Raji (cell line): ENCODE data around the gene RBM6.

Experiments used
- POLR2A ChIP-seq: IDR thresholded peaks from 2 replicates; pipeline ENCODE4 v1.6.1; 2011; ENCODE audit warnings: low read depth, low read length, control low read depth; ENCODE audit not compliant: insufficient read depth

RBM6 gene

DNA sequence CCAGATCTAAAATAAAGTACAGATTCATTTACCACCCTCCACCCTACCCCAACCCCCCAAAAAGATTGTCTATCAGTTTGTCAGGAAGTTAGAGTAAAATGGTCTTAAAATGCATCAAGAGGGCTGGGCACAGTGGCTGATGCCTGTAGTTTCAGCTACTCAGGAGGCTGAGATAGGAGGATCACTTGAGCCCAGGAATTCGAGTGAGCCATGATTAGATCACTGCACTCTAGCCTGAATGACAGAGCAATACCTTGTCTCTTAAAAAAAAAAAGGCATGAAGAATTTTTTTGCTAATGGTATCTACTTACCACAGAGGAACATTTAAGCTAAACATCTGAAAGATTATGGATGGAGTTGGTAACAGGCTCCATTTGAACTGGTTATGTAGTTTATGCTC, 71.0 kb downstream of the RBM6 start:
- no peak for TF ChIP-seq POLR2A

DNA sequence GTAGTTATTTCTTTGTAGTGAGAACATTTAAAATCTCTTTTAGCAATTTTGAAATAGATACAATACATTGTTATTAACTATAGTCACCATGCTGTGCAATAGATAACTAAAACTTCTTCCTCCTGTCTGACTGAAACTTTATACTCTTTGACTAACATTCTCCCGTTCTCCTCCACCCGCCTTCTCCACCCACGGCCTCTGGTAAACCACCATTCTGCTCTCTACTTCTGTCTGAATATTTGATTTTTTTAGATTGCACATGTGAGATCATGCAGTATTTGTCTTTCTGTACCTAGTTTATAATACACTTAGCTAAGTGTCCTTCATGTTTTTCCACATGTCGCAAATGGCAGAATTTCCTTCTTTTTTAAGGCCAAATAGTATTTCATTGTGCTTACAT, 76.0 kb downstream of the RBM6 start:
- TF ChIP-seq POLR2A, result no peak

DNA sequence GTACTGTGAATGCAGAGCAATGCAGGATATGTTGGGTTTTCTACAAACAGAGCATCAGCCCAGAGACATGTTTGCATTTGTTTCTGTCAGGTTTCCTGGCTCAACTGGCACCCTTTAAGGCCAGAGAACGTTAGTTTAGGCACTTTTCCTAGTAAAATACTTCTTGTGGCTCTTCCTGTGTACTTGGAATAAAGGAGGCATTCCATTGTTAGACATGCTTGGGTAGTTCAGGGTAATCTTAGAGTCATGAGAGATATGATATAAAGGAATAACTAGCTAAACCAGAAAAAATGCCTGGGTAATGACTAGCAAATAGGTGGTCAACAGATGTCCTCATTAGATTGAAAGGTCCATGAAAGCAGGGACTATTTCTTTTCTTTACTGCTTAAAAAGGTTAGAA, 88.4 kb downstream of the RBM6 start:
- TF ChIP-seq POLR2A, result no peak

DNA sequence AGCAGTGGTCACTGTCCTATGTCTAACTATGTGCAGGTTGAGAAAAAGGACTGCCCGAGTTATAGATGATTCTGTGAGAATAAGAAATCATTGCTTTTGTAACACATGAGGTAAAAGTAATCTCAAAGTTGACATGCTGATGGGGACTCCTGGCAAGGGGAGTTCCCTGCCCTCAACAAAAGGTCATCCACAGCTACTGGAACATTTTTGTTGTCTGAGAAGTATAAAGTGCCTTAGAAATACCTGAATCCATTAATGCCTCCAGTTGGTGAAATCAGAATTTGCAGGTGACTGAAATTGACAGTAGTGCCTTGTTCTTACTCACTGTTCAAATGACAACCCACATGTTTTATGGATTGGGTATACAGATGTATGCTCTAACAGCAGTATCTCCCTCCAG, 105.0 kb downstream of the RBM6 start:
- no peak for TF ChIP-seq POLR2A

DNA sequence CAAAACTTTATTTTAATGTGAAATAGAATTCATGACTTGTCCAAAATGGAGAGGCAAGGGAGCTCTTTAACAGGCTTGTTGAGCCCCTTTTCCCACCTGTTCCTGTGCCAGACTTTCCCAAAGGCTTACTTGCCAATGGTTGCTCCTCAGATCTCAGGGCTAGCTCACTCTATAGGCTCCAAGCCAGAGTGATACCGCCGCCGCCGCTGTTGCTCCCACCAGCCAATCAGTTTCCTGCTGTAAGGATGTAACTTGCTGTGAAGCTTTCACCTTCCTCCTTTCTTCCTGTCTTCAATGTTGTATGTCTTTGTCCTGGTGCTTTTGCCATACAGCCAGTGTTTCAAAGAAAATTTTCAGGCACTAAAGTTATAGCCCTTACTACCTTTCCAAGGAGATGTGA, 107.5 kb downstream of the RBM6 start:
- TF ChIP-seq POLR2A, result no peak

DNA sequence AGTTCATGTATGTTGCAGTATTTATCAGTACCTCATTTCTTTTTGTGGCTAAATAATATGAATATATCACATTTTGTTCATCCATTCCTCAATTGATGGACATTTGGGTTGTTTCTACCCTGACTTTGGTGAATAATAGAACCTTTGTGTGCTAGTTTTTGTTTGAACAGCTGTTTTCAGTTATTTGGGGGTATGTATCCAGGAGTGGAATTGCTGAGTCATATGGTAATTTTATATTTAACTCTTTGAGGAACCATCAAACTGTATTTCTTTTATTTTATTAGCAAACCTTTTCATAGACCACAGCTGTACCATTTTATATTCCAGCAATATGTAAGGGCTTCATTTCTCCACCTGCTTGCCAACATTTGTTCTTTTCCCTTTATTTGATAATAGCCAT, 110.4 kb downstream of the RBM6 start:
- no peak for TF ChIP-seq POLR2A

DNA sequence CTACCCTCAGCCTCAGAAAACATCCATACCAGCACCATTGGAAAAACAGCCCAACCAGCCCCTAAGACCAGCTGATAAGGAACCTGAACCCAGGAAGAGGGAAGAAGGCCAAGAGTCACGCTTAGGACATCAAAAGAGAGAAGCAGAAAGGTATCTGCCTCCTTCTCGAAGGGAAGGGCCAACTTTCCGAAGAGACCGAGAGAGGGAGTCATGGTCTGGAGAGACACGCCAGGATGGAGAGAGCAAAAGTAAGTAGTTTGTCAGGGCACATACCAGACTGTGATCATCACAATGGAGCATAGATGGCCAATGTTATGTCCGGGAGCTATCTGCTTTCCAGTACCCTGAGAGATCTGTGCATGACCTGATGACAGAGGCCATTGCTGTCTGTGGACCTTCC, 117.8 kb downstream of the RBM6 start:
- TF ChIP-seq POLR2A, result no peak

DNA sequence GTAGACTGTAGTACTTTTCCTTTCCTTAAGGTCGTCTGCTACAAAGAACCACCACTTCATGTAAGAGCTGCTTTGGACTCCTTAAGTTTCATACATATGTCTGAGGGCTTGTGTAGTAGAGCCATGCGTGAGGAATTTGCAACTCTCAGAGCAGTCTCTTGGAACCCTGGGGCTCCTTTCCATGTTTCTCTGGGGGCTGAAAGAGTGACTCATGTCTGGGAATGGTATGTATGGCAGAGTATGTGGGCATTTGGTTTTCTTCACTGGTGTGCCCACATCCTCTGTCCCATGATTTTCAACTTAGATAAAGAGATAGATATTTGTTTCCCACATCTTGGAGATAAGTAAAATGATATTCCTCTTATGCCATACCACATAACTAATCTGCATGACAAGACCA, 128.2 kb downstream of the RBM6 start:
- no peak for TF ChIP-seq POLR2A

DNA sequence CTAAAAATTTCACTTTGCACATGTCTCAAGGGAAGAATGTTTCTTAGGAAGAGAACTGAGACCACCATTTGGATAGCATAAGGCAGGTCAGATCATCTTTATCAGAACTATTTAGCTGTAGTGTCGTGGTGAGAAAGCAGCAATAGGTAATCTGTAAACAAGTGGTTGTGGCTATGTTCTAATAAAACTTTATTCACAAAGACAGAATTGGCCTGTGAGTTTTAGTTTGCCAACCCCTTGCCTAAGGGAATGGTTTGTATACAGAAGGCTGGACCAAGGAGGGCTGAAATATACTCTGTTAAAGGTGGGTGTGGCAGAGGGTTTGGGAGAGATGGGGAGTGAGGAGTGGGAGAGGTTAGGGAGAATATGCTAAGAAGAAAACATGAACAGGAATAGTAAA, 138.1 kb downstream of the RBM6 start:
- no peak for TF ChIP-seq POLR2A

DNA sequence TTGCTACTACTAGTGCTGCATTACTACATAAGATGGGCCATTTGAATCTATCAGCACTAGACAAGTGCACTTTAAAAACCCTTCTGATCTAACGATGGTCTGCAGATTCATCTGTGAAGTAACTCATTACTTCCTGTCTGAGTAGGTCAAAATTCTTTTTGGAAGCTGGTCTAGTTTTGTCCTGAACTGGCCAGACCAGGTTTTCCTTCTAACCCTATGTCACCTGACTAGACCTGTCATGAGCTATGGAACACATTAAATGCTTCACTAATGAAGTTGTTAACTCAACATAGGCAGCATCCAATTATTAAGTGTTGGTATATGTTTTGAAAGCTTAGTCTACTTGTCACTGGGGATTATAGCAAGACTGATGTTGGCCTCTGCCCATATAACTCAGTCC, 138.7 kb downstream of the RBM6 start:
- no peak for TF ChIP-seq POLR2A

DNA sequence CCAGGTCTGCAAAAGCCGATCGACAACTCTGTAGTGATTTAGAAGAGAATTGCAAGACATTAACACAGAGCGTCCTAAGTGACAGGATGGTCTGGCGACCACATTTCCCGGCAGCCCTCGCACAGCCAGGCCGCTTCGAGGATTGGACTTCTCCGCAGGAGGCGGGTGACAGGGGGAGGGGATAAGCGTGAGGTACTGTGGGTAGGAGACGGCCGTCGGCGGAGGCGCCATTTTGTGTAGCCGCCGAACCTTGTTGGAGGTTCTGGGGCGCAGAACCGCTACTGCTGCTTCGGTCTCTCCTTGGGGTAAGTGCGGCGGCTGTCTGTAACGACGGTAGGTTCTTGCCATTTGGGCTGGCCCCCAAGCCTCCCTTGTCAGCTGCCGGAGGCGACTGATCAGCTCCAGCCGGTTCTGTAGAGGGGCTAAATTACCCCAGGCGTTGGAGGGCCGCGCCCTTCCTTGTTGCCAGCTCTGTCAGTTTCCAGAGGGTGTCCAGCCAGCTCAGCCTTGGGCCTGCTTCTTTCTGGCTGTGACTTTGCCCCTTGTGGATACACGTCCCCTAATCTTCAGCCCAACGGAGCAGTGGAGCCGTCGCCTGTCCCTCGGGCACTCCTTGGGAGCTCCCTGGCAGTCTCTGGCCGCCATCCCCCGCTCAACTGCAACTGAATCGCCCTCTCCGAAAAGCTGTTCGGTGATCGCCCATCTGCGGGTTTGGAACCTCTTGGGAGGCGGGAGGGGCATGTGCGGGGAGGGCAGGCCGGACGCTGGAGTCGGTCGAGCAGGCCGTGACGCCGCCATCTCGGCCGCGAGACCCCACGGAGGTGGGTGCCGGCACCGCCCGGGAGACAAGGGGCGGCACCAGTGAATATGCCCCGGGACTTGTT, 149.0 kb downstream of the RBM6 start, which contains the start of gene RBM5:
TSS of gene RBM5 (plus strand) at position 195 of the 884 bp plus-strand sequence. CDS start 1,516 bp downstream, outside the sequence.
- peak; percentile 91 for TF ChIP-seq POLR2A

DNA sequence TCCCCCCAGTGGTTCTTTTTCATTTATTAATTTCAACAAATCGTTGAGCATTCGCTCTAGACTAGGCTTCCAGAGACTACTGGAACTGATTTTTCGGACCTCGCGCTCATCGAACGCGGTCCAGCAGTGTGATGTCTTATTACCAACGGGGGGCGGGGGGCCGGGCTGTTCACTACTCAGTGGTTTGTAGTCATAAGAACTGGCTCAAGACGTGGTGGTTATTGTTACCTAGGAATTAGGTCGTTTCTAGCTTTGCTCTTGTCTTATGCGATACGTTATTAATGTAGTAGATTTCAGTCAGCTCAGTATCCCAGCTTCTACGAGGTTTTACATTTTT, 149.6 kb downstream of the RBM6 start:
- no peak for TF ChIP-seq POLR2A

DNA sequence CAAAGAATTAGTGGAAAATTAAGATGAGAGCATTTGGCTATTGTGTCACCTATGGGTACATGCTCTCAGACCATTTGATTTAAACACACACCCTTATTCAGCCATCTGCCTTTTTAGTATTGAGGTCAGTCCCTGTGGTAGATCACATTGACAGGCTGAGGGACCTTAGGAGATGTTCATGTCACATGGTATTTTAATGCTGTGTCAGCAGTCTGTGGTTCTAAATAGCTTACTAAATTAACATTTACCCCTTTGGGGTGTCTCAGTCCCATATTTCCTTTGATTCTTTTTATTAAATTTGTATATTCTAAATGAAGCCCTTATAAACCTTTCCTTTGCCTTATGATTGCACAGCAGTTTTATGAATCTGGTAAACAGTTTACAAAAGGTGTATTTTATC, 151.0 kb downstream of the RBM6 start:
- no peak for TF ChIP-seq POLR2A

DNA sequence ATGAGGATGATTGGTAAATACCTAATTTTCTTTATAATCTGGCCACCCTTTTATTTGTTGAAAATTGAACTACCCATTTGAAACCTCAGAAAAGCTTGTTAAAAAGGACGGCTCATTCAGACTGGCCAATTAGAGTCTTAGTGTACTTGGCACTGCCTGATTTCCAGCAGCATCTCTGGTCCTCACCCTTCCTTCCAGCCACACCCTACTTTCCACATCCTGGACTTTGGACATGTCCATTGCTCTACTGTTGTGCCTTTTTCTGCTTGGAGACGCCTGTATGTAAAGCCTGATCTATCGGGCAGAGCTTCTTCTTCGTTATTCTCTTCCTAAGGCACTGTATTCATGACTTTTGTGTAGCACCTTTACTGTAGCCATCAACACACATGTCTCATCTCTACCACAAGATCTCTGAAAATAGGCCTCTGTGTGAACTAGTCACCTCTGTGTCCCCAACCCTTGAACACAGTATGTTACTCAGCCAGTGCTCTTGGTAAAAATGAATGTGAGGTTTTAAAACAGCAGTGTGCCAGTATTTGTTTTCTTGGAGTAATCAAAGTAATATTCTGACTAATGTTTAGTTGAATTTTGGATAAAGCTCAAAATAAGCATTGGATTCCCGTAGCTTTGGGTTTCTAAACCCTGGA, 155.5 kb downstream of the RBM6 start:
- TF ChIP-seq POLR2A, result no peak

DNA sequence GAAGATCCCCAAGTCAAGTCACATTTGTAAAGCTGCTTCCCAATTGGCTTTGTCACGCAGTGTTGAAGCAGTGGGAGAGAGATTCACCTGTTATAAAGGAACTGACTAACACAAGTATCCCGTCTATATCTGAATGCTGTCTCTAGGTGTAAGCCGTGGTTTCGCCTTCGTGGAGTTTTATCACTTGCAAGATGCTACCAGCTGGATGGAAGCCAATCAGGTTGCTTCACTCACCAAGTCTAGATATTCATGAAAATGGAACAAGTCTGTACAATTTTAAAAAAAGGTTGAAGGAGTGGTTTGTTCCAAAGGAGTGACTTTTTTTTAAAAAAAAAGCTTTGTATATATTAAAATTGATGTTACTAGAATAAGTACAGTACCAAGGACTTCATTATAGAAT, 160.4 kb downstream of the RBM6 start:
- TF ChIP-seq POLR2A, result no peak
